ENCODE measurements around the gene ZBTB4. TPM values are rescaled to one million over a fixed set of nuclear protein-coding genes. Genes with fewer than 3 reads are reported as not detected.
A peak's percentile ranks its signal among the peaks of the same experiment; 100 is the strongest.

ZBTB4 gene
- total and polyA plus RNA-seq, 2 donors from 2014 or later = 23.2 to 64.8 TPM

DNA sequence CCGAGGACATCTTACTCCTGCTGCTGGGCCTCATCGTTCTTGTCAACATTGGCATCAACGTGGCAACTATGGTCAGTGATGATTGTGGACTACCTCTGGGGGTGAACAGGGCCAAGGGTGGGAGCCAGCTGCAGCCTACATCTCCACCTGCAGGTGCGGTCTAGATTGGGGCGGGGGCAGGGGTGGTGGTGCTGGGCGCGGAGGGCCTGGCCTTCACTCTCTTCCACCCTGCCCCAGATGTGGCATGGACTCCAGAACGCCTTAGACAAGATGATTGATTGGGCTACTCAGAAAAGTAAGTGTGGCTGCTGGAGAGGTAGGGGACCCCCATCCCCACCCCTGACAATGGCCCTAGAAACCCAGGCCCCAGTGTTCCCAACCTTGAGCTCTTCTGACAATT lies 53.7 kb downstream of the ZBTB4 start:
- intact Hi-C loops (cut with DNase I) = no loop called here
- Histone ChIP-seq H3K9ac (ENCODE audit: low read length in 3 of 3) (no peak overlapping the region), H3K4me3 (ENCODE audit: low read length in 3 of 3) (no peak overlapping the region), H3K27me3 (ENCODE audit: control insufficient read depth, insufficient read depth, low read length) (no peaks in the 10 kb centered on the region), H3K9me3 (ENCODE audit: control insufficient read depth in 2 of 3, insufficient read depth in 1 of 3, low read length in 3 of 3) (no peaks in the 10 kb centered on the region), H3K36me3 (ENCODE audit: control insufficient read depth in 2 of 3, insufficient read depth in 3 of 3, low read length in 3 of 3) (no peaks in the 10 kb centered on the region), H3K27ac (ENCODE audit: low read depth in 2 of 2, low read length in 2 of 2) (no peak overlapping the region), H3K4me1 (ENCODE audit: control insufficient read depth in 2 of 3, insufficient read depth in 2 of 3, low read depth in 1 of 3, low read length in 3 of 3) (no peaks in the 10 kb centered on the region)
- no peak for FAIRE-seq
- DNase-seq = no peak
- TF ChIP-seq, protein P1, sequence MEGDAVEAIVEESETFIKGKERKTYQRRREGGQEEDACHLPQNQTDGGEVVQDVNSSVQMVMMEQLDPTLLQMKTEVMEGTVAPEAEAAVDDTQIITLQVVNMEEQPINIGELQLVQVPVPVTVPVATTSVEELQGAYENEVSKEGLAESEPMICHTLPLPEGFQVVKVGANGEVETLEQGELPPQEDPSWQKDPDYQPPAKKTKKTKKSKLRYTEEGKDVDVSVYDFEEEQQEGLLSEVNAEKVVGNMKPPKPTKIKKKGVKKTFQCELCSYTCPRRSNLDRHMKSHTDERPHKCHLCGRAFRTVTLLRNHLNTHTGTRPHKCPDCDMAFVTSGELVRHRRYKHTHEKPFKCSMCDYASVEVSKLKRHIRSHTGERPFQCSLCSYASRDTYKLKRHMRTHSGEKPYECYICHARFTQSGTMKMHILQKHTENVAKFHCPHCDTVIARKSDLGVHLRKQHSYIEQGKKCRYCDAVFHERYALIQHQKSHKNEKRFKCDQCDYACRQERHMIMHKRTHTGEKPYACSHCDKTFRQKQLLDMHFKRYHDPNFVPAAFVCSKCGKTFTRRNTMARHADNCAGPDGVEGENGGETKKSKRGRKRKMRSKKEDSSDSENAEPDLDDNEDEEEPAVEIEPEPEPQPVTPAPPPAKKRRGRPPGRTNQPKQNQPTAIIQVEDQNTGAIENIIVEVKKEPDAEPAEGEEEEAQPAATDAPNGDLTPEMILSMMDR (IDR thresholded peaks at IDR 0.05; ENCODE audit: borderline replicate concordance, extremely low read depth, insufficient read depth) = no peak

GRCh38 chr17:7425316-7425715 lies 54.1 kb downstream of the ZBTB4 start, which contains the start of gene SPEM2:
SPEM2 (plus strand) TSS chr17:7425616; CDS start chr17:7425689, 73 bp downstream.
- no peak within 1 kb of the TSS for H3K27ac ChIP-seq (ENCODE audit: low read depth in 2 of 2, low read length in 2 of 2)
- intact Hi-C loops (cut with DNase I) = no loop called here
- no peaks in the 10 kb centered on the region for H3K4me1 ChIP-seq (ENCODE audit: control insufficient read depth in 2 of 3, insufficient read depth in 2 of 3, low read depth in 1 of 3, low read length in 3 of 3)
- no peak for DNase-seq
- TF ChIP-seq, protein P1 (IDR thresholded peaks at IDR 0.05; ENCODE audit: borderline replicate concordance, extremely low read depth, insufficient read depth) = no peak
- H3K4me3 ChIP-seq (ENCODE audit: low read length in 3 of 3) = no peak within 1 kb of the TSS
- no peaks in the 10 kb centered on the region for H3K36me3 ChIP-seq (ENCODE audit: control insufficient read depth in 2 of 3, insufficient read depth in 3 of 3, low read length in 3 of 3)
- FAIRE-seq = no peak
- no peaks in the 10 kb centered on the region for H3K27me3 ChIP-seq (ENCODE audit: control insufficient read depth, insufficient read depth, low read length)
- H3K9me3 ChIP-seq (ENCODE audit: control insufficient read depth in 2 of 3, insufficient read depth in 1 of 3, low read length in 3 of 3) = no peaks in the 10 kb centered on the region
- no peak within 1 kb of the TSS for H3K9ac ChIP-seq (ENCODE audit: low read length in 3 of 3)

DNA sequence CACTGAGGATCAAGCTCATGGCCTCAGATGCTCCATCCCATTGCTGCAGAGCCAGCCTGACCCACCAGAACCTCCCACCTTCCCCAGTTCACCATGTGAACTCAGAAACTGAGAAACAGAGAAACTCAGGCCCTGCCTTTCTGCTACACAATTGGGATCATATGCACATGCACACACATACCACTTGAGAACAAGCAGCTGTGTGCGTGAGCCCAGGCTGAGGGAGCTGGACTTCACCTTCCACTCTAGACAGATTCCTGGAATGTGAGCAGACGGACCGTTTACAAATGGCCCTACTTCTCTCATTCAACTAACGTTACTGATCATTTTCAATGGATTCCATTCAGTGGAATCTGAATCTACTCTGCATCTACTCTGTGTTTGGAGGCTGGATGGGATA lies 55.8 kb downstream of the ZBTB4 start:
- H3K4me1 ChIP-seq (ENCODE audit: control insufficient read depth in 2 of 3, insufficient read depth in 2 of 3, low read depth in 1 of 3, low read length in 3 of 3) = no peaks in the 10 kb centered on the region
- no peak overlapping the region for H3K9ac ChIP-seq (ENCODE audit: low read length in 3 of 3)
- TF ChIP-seq, protein P1 (IDR thresholded peaks at IDR 0.05; ENCODE audit: borderline replicate concordance, extremely low read depth, insufficient read depth) = no peak
- H3K9me3 ChIP-seq (ENCODE audit: control insufficient read depth in 2 of 3, insufficient read depth in 1 of 3, low read length in 3 of 3) = no peaks in the 10 kb centered on the region
- H3K4me3 ChIP-seq (ENCODE audit: low read length in 3 of 3) = no peak overlapping the region
- peak in 2 of 5 donors; percentile 38 to 61 for DNase-seq
- H3K27me3 ChIP-seq (ENCODE audit: control insufficient read depth, insufficient read depth, low read length) = no peaks in the 10 kb centered on the region
- H3K36me3 ChIP-seq (ENCODE audit: control insufficient read depth in 2 of 3, insufficient read depth in 3 of 3, low read length in 3 of 3) = no peaks in the 10 kb centered on the region
- H3K27ac ChIP-seq (ENCODE audit: low read depth in 2 of 2, low read length in 2 of 2) = no peak overlapping the region
- intact Hi-C loops (cut with DNase I) = no loop called here
- FAIRE-seq = no peak

DNA sequence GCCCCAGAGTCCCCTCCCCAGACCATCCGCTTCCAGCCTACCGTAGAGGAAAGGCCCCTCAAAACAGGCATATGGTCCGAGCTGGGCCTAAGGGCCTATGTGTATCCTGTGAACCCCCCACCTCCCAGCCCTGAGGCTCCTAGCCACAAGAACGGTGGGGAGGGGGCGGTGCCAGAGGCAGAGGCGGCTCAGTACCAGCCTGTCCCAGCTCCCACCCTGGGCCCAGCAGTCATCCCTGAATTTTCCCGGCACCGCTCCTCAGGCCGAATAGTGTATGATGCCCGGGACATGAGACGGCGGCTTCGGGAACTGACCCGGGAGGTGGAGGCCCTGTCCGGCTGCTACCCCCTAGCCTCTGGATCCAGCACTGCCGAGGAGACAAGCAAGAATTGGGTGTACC lies 58.2 kb downstream of the ZBTB4 start:
- intact Hi-C loops (cut with DNase I) = no loop called here
- no peaks in the 10 kb centered on the region for H3K36me3 ChIP-seq (ENCODE audit: control insufficient read depth in 2 of 3, insufficient read depth in 3 of 3, low read length in 3 of 3)
- H3K27ac ChIP-seq (ENCODE audit: low read depth in 2 of 2, low read length in 2 of 2) = no peak overlapping the region
- H3K27me3 ChIP-seq (ENCODE audit: control insufficient read depth, insufficient read depth, low read length) = no peaks in the 10 kb centered on the region
- no peak overlapping the region for H3K4me3 ChIP-seq (ENCODE audit: low read length in 3 of 3)
- TF ChIP-seq, protein P1 (IDR thresholded peaks at IDR 0.05; ENCODE audit: borderline replicate concordance, extremely low read depth, insufficient read depth) = no peak
- FAIRE-seq (no peak), DNase-seq (no peak)
- H3K9ac ChIP-seq (ENCODE audit: low read length in 3 of 3) = no peak overlapping the region
- H3K4me1 ChIP-seq (ENCODE audit: control insufficient read depth in 2 of 3, insufficient read depth in 2 of 3, low read depth in 1 of 3, low read length in 3 of 3) = no peaks in the 10 kb centered on the region
- H3K9me3 ChIP-seq (ENCODE audit: control insufficient read depth in 2 of 3, insufficient read depth in 1 of 3, low read length in 3 of 3) = no peaks in the 10 kb centered on the region

Data from kidney (tissue), 14 donors.